Choroid plexus epithelial cell (primary cell): Measurements from ENCODE around the gene ARIH1.
"Not testable (repeated sequence)": the region's sequence is repeated elsewhere in the genome, so short reads cannot be mapped to it uniquely, and the experiment has no call there.

Source experiments
- DNase-seq: peaks from one replicate; pipeline ENCODE4 v3.0.0-alpha.2; 2010; ENCODE audit warnings: low read depth
- H3K4me3 ChIP-seq: 2 replicates; pipeline ENCODE4 v1.5.1; 2011; ENCODE audit warnings: low read depth, mild to moderate bottlenecking, control low read depth, low read length, moderate library complexity
- CTCF ChIP-seq: conservative IDR thresholded peaks from 2 replicates; pipeline ENCODE4 v1.5.1; 2011; ENCODE audit warnings: low read depth, mild to moderate bottlenecking, control low read depth, inconsistent platforms, low read length, moderate library complexity

Gene ARIH1

GRCh38 chr15:72592676-72593075 lies 118.5 kb downstream of the ARIH1 start:
- TF ChIP-seq CTCF, result no peak
- H3K4me3 ChIP-seq, result no peak overlapping the region
- DNase-seq, result no peak

- no peak for TF ChIP-seq CTCF
- H3K4me3 ChIP-seq, result no peak overlapping the region
- DNase-seq, result no peak
These were observed 119.7 kb downstream of the ARIH1 start for GRCh38 chr15:72593838-72594237.

GRCh38 chr15:72599855-72600464 lies 125.8 kb downstream of the ARIH1 start:
- DNase-seq, result peak; percentile 81
- TF ChIP-seq CTCF, result peak; percentile 78

GRCh38 chr15:72604794-72605193 lies 130.7 kb downstream of the ARIH1 start:
- peak; percentile 7 for DNase-seq
- TF ChIP-seq CTCF, result no peak
- no peak overlapping the region for H3K4me3 ChIP-seq

More at GRCh38 chr15:72599855-72600464, 125.8 kb downstream of the ARIH1 start:
- H3K4me3 ChIP-seq, result no peak overlapping the region

GRCh38 chr15:72608084-72608483 lies 134.0 kb downstream of the ARIH1 start:
- not testable (repeated sequence) for DNase-seq, H3K4me3 ChIP-seq

GRCh38 chr15:72609862-72610261 lies 135.7 kb downstream of the ARIH1 start:
- no peak for TF ChIP-seq CTCF
- DNase-seq, result no peak
- no peak overlapping the region for H3K4me3 ChIP-seq

GRCh38 chr15:72612324-72612723 lies 138.2 kb downstream of the ARIH1 start:
- not testable (repeated sequence) for DNase-seq, H3K4me3 ChIP-seq

GRCh38 chr15:72614810-72615532 lies 140.8 kb downstream of the ARIH1 start:
- no peak for TF ChIP-seq CTCF
- H3K4me3 ChIP-seq, result no peak overlapping the region
- no peak for DNase-seq

- H3K4me3 ChIP-seq, DNase-seq: not testable (repeated sequence)
These were observed 141.6 kb downstream of the ARIH1 start for GRCh38 chr15:72615533-72616233.
